Measurements from ENCODE around the gene KCNQ1OT1. TPM values are rescaled to one million over a fixed set of nuclear protein-coding genes. Genes with fewer than 3 reads are reported as not detected.

The KCNQ1OT1 gene
- total and polyA plus RNA-seq, 2 of the 4 experiments (the other 2 are of a cell fraction): 0.14 to 2.0 TPM

- H2BK20ac ChIP-seq (ENCODE audit: low read depth, low read length): no peak overlapping the region
- no peaks in the 10 kb centered on the region for H3K79me1 ChIP-seq (ENCODE audit: low read depth in 1 of 2, low read length in 2 of 2)
- in situ Hi-C loops (cut with MboI; ENCODE audit: low sequenced_read_pairs): no loop called here
- H2AK9ac ChIP-seq (replicated peaks; ENCODE audit: low read depth, low read length, poor library complexity): no peak overlapping the region
- dilution Hi-C loops (cut with HindIII; ENCODE audit: low sequenced_read_pairs, unreplicated experiment): no loop called here
- intact Hi-C loops (cut with micrococcal nuclease): no loop called here
- no peak overlapping the region for H2BK5ac ChIP-seq (ENCODE audit: low read depth, low read length, poor library complexity, severe bottlenecking)
- H3K36me3 ChIP-seq (ENCODE audit: control insufficient read depth, insufficient read depth, low read length): no peaks in the 10 kb centered on the region
- ATAC-seq (ENCODE audit: low read depth): no peak
- H3K9me1 ChIP-seq (ENCODE audit: insufficient read depth, low read length): no peaks in the 10 kb centered on the region
- H3K56ac ChIP-seq (ENCODE audit: extremely low read depth, insufficient read depth, low read length): no peak overlapping the region
- no peak overlapping the region for H3K4ac ChIP-seq (ENCODE audit: low read depth, low read length)
- CTCF ChIA-PET: no interaction called here
- H3K9me3 ChIP-seq (ENCODE audit: control insufficient read depth, insufficient read depth, low read length): no peaks in the 10 kb centered on the region; the same call in 1 of the 2 replicates
- DNase-seq: no peak
- WGBS, 2 experiments (ENCODE audit: extremely low coverage in 2 of 2, insufficient read length in 1 of 2): 80% methylated on average over 1 of the region's 17 CpGs; no CpG with 5 or more reads in 1 of the 2 experiments
- H3K4me1 ChIP-seq (ENCODE audit: control insufficient read depth, insufficient read depth, low read length): no peaks in the 10 kb centered on the region
- no peak overlapping the region for H3K14ac ChIP-seq (replicated peaks; ENCODE audit: low read depth, low read length)
- H4K8ac ChIP-seq (ENCODE audit: low read depth in 2 of 2, low read length in 2 of 2): no peak overlapping the region
- H4K20me1 ChIP-seq (ENCODE audit: insufficient read depth, low read length): no peaks in the 10 kb centered on the region
- no peak overlapping the region for H2AFZ ChIP-seq (replicated peaks; ENCODE audit: low read length, poor library complexity)
- no peak overlapping the region for H3K4me2 ChIP-seq (ENCODE audit: low read depth, low read length)
- no peak overlapping the region for H4K91ac ChIP-seq (ENCODE audit: insufficient read depth, low read depth, low read length)
- no peak overlapping the region for H3K27ac ChIP-seq (ENCODE audit: insufficient read depth, low read length)
- no peak overlapping the region for H3K4me3 ChIP-seq (ENCODE audit: insufficient read depth, low read depth, low read length)
- POLR2A ChIA-PET (ENCODE audit: unreplicated experiment): no interaction called here
- H3K27me3 ChIP-seq (ENCODE audit: control insufficient read depth, insufficient read depth, low read length): peaks cover 14% of the 10 kb centered on the region; the same call in 1 of the 2 replicates
- H3K9ac ChIP-seq (ENCODE audit: low read depth, low read length): no peak overlapping the region
- no peak overlapping the region for H2AK5ac ChIP-seq (ENCODE audit: low read depth, low read length)
- no peak overlapping the region for H3K23ac ChIP-seq (ENCODE audit: low read depth, low read length)
- TF ChIP-seq ELK1 (IDR thresholded peaks at IDR 0.05; ENCODE audit: borderline replicate concordance, low read depth, low read length): no peak
- no peak for TF ChIP-seq RAD21 (IDR thresholded peaks at IDR 0.05; ENCODE audit: low read length)
- TF ChIP-seq CHD1 (IDR thresholded peaks at IDR 0.05; ENCODE audit: low read depth, low read length): no peak
- no peak for TF ChIP-seq RCOR1 (IDR thresholded peaks at IDR 0.05; ENCODE audit: insufficient replicate concordance, low read length)
- TF ChIP-seq MAZ (IDR thresholded peaks at IDR 0.05; ENCODE audit: borderline replicate concordance, low read depth, low read length): no peak
- TF ChIP-seq RFX5 (IDR thresholded peaks at IDR 0.05; ENCODE audit: low read depth, low read length): no peak
- no peak for TF ChIP-seq SMC3 (IDR thresholded peaks at IDR 0.05; ENCODE audit: low read depth, low read length)
- H2BK120ac ChIP-seq (ENCODE audit: low read depth, low read length): no peak overlapping the region
- no peak overlapping the region for H2BK15ac ChIP-seq (ENCODE audit: low read depth, low read length)
- H4K5ac ChIP-seq (ENCODE audit: low read depth, low read length): no peak overlapping the region
- BruUV-seq (replicated peaks): no TSS peak
- H3K18ac ChIP-seq (ENCODE audit: low read depth, low read length): no peak overlapping the region
Measured at GRCh38 chr11:2575591-2576051, 124.2 kb downstream of the KCNQ1OT1 start.
